ENCODE measurements around the gene SLC6A3.
A peak's percentile ranks its signal among the peaks of the same experiment; 100 is the strongest.

SLC6A3 gene

DNA sequence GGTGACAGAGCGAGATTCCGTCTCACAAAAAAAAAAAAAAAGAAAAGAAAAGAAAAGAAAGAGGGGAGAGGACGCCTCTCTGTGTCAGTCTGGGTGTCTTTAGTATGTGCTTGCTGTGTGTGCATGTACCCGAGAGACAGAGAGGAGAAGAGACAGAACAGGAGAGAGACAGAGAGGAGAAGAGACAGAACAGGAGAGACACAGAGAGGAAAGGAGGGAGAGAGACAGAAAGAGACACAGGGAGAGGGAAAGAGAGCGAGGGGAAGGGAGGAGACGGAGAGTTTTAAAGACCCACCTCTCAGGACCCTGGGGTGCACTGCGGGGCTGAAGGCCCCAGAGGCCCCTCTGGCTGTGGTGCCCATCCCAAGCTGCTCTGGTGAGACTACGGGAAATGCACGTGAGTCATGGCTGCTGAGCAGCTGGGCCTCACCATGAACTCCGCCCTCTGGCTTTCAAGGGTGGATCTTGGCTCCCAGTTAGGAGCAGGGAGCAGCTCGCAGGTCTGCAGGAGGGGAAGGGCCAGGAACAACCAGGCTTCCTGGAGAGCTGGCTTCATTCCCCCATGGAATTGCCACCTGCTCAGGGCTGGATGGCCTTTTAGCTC lies 7.9 kb downstream of the SLC6A3 start:
- H3K27me3 ChIP-seq: peaks cover 13% of the 10 kb centered on the region
- no peak overlapping the region for H3K4me3 ChIP-seq (ENCODE audit: low read depth, low read length)
- no peaks in the 10 kb centered on the region for H3K36me3 ChIP-seq
- 0 out of 2 replicates have a peak, but pooled peaks cover 3% of the 10 kb centered on the region for H3K4me1 ChIP-seq
- no peaks in the 10 kb centered on the region; the same call in 1 of the 2 replicates for H3K9me3 ChIP-seq
- DNase-seq: peak; percentile 45
- TF ChIP-seq, protein P1, sequence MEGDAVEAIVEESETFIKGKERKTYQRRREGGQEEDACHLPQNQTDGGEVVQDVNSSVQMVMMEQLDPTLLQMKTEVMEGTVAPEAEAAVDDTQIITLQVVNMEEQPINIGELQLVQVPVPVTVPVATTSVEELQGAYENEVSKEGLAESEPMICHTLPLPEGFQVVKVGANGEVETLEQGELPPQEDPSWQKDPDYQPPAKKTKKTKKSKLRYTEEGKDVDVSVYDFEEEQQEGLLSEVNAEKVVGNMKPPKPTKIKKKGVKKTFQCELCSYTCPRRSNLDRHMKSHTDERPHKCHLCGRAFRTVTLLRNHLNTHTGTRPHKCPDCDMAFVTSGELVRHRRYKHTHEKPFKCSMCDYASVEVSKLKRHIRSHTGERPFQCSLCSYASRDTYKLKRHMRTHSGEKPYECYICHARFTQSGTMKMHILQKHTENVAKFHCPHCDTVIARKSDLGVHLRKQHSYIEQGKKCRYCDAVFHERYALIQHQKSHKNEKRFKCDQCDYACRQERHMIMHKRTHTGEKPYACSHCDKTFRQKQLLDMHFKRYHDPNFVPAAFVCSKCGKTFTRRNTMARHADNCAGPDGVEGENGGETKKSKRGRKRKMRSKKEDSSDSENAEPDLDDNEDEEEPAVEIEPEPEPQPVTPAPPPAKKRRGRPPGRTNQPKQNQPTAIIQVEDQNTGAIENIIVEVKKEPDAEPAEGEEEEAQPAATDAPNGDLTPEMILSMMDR (IDR thresholded peaks at IDR 0.05; ENCODE audit: low read depth, low read length): no peak

DNA sequence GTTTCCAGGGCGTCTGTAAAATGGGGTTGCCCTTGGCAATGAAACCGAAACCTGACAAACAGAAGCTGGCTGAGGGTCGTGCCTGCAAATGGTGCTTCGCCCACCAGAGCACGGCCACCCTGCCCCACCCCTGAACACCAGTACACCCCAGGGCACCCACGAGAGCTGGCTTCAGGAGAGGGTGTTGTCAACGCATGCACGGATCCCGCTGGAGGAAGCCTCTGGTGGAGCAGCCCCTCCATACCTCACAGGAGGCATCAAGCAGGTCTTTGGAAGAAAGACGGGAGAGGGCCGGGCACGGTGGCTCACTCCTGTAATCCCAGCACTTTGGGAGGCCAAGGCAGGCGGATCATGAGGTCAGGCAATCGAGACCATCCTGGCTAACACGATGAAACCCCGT lies 8.6 kb downstream of the SLC6A3 start:
- peaks cover 7% of the 10 kb centered on the region; the same call in 1 of the 2 replicates for H3K27me3 ChIP-seq
- DNase-seq: no peak
- no peak overlapping the region for H3K4me3 ChIP-seq (ENCODE audit: low read depth, low read length)
- H3K36me3 ChIP-seq: no peaks in the 10 kb centered on the region
- TF ChIP-seq, protein P1 (IDR thresholded peaks at IDR 0.05; ENCODE audit: low read depth, low read length): no peak
- 0 out of 2 replicates have a peak, but pooled peaks cover 3% of the 10 kb centered on the region for H3K4me1 ChIP-seq
- H3K9me3 ChIP-seq: no peaks in the 10 kb centered on the region; the same call in 1 of the 2 replicates

DNA sequence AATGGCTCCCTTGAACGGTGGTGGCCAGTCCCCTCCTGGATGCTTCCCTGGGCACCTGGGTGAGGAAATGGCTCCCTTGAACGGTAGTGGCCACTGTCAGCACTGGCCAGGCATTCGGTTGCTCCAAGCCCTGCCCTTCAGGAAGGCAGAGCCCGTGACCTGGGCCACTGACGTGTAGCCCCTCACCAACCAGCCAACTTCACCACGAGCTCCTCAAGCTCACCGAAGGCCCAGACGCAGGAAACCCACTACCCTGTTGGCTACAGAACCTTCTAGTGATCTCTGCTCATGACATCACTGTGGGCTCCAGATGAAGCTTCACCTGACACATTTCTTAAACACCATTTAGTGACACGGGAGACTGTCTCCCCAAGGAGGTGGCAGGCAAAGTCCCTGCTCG lies 9.2 kb downstream of the SLC6A3 start:
- Histone ChIP-seq H3K4me3 (ENCODE audit: low read depth, low read length) (no peak overlapping the region), H3K27me3 (peaks cover 1% of the 10 kb centered on the region; the same call in 1 of the 2 replicates), H3K36me3 (no peaks in the 10 kb centered on the region), H3K9me3 (no peaks in the 10 kb centered on the region), H3K4me1 (0 out of 2 replicates have a peak, but pooled peaks cover 3% of the 10 kb centered on the region)
- DNase-seq: no peak
- TF ChIP-seq, protein P1 (IDR thresholded peaks at IDR 0.05; ENCODE audit: low read depth, low read length): no peak

DNA sequence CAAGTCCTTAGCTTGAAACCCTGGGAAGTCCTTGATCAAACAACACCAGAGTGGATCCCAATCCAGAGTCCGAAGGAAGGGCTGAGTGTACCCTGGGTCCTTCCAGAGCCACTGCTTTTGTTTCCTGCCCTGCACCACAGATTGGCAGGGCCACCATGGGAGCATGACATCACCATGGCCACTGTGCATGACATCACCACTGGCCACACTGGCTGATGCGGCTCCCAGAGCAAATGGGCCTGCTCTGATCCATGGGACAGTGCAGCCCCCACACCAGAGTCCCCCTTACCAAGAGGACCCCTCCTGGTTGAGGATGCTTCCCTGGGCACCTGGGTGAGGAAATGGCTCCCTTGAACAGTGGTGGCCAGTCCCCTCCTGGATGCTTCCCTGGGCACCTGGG lies 9.9 kb downstream of the SLC6A3 start:
- no peaks in the 10 kb centered on the region for H3K36me3 ChIP-seq
- H3K27me3 ChIP-seq: peaks cover 3% of the 10 kb centered on the region; the same call in 1 of the 2 replicates
- 0 out of 2 replicates have a peak, but pooled peaks cover 3% of the 10 kb centered on the region for H3K4me1 ChIP-seq
- no peak overlapping the region for H3K4me3 ChIP-seq (ENCODE audit: low read depth, low read length)
- no peaks in the 10 kb centered on the region for H3K9me3 ChIP-seq
- TF ChIP-seq, protein P1 (IDR thresholded peaks at IDR 0.05; ENCODE audit: low read depth, low read length): no peak
- DNase-seq: no peak

DNA sequence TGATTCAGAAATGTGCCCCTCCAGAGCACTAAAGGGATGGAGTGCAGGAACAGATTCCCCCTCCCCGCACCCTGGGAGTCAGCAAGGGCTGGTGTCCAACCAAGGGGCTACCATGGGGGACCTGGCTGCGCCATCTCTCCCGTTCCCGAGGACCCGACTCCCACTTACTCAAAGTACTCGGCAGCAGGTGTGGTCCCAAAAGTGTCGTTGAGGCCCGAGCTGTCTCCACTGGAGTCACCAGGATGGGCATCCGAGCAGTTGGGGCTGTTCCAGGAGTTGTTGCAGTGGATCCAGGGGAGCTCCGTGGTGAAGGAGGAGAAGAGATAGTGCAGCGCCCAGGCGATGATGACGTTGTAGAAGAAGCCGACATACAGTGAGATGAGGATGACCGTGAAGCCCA lies 12.9 kb downstream of the SLC6A3 start:
- TF ChIP-seq, protein P1 (IDR thresholded peaks at IDR 0.05; ENCODE audit: low read depth, low read length): no peak
- no peaks in the 10 kb centered on the region for H3K9me3 ChIP-seq

DNA sequence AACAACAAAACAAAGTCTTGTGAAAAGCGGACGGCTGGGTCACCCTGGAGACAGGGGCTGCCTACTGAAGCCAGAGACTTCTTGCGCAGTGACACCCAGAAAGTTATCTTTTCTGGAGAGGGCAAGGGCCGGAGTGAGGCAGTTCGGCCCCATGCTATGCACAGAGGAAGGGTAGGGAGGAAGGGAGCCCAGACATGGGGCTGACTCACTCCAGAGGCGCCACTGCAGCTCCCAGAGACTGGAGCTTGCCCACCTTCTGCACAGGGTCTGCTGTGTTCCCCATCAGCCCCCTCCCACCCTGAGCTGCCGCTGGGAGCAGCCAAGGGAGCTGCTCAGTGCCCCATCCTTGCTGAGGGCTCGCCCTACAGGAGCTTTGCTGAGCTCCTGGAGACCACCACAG lies 13.3 kb downstream of the SLC6A3 start:
- Histone ChIP-seq H3K27me3 (peaks cover 3% of the 10 kb centered on the region; the same call in 1 of the 2 replicates), H3K36me3 (no peaks in the 10 kb centered on the region), H3K9me3 (no peaks in the 10 kb centered on the region), H3K4me3 (ENCODE audit: low read depth, low read length) (no peak overlapping the region), H3K4me1 (no peaks in the 10 kb centered on the region)
- TF ChIP-seq, protein P1 (IDR thresholded peaks at IDR 0.05; ENCODE audit: low read depth, low read length): no peak
- DNase-seq: no peak

More for the DNA sequence above, 12.9 kb downstream of the SLC6A3 start:
- H3K27me3 ChIP-seq: peaks cover 3% of the 10 kb centered on the region; the same call in 1 of the 2 replicates
- H3K4me1 ChIP-seq: no peaks in the 10 kb centered on the region
- H3K4me3 ChIP-seq (ENCODE audit: low read depth, low read length): no peak overlapping the region
- no peaks in the 10 kb centered on the region for H3K36me3 ChIP-seq
- no peak for DNase-seq

Data from BE2C (cell line).